ENCODE measurements around the gene SDK1. TPM values are rescaled to one million over a fixed set of nuclear protein-coding genes. Genes with fewer than 3 reads are reported as not detected.

SDK1 gene
- total and polyA plus RNA-seq, 2 experiments from 2014 or later, result 2.1 to 10.0 TPM

GRCh38 chr7:3469641-3470040 is 168.6 kb downstream of the SDK1 start:
- Mint-ChIP-seq H3K27ac (no peak overlapping the region), H3K27me3 (ENCODE audit: insufficient read depth, low read depth, poor library complexity) (no peaks in the 10 kb centered on the region), H3K4me3 (no peak overlapping the region), H3K36me3 (ENCODE audit: low read depth) (no peaks in the 10 kb centered on the region), H3K4me1 (peaks cover 18% of the 10 kb centered on the region; the same call in 2 of the 3 replicates), H3K9me3 (no peaks in the 10 kb centered on the region)
- H4K20me1 ChIP-seq (replicated peaks; ENCODE audit: insufficient read depth), result no peaks in the 10 kb centered on the region
- no peaks in the 10 kb centered on the region for H3F3A ChIP-seq (replicated peaks; ENCODE audit: low read depth)
- no peak overlapping the region for H3K4me3 ChIP-seq
- no peaks in the 10 kb centered on the region for H3K9me2 ChIP-seq (ENCODE audit: insufficient read depth)
- TF ChIP-seq CREB1 (CRISPR knock-in tag; IDR thresholded peaks at IDR 0.05; ENCODE audit: low read depth) (no peak), NANOG (IDR thresholded peaks at IDR 0.05; ENCODE audit: borderline replicate concordance) (no peak), CTCF (conservative IDR thresholded peaks at IDR 0.05; ENCODE audit: low read depth in 2 of 2) (no peak)
- H2AFZ ChIP-seq, result no peak overlapping the region
- no peaks in the 10 kb centered on the region for H3K27me3 ChIP-seq (ENCODE audit: insufficient read depth)
- no peak overlapping the region for H3K4me2 ChIP-seq
- no peaks in the 10 kb centered on the region for H3K36me3 ChIP-seq (ENCODE audit: insufficient read depth)
- no peaks in the 10 kb centered on the region for H3K79me2 ChIP-seq (replicated peaks; ENCODE audit: insufficient read depth)
- DNase-seq (ENCODE audit: low spot score), result no peak
- ATAC-seq, result no peak
- no peaks in the 10 kb centered on the region for H3K4me1 ChIP-seq (ENCODE audit: insufficient read depth)
- H3K27ac ChIP-seq (ENCODE audit: low read depth), result no peak overlapping the region

- Mint-ChIP-seq H3K36me3 (ENCODE audit: low read depth) (no peaks in the 10 kb centered on the region), H3K4me1 (peaks cover 5% of the 10 kb centered on the region), H3K27ac (no peak overlapping the region), H3K4me3 (no peak overlapping the region), H3K9me3 (no peaks in the 10 kb centered on the region), H3K27me3 (ENCODE audit: insufficient read depth, low read depth, poor library complexity) (peaks cover 6% of the 10 kb centered on the region)
- ATAC-seq (no peak), DNase-seq (ENCODE audit: low spot score) (no peak)
- no peaks in the 10 kb centered on the region; the same call in 1 of the 2 replicates for H4K20me1 ChIP-seq (replicated peaks; ENCODE audit: insufficient read depth)
- no peaks in the 10 kb centered on the region for H3K9me2 ChIP-seq (ENCODE audit: insufficient read depth)
- no peak overlapping the region for H3K4me2 ChIP-seq
- H3F3A ChIP-seq (replicated peaks; ENCODE audit: low read depth), result no peaks in the 10 kb centered on the region
- no peak overlapping the region for H3K27ac ChIP-seq (ENCODE audit: low read depth)
- H3K27me3 ChIP-seq (ENCODE audit: insufficient read depth), result no peaks in the 10 kb centered on the region
- H2AFZ ChIP-seq, result no peak overlapping the region
- no peaks in the 10 kb centered on the region for H3K79me2 ChIP-seq (replicated peaks; ENCODE audit: insufficient read depth)
- H3K4me3 ChIP-seq, result no peak overlapping the region
- no peaks in the 10 kb centered on the region for H3K36me3 ChIP-seq (ENCODE audit: insufficient read depth)
- H3K4me1 ChIP-seq (ENCODE audit: insufficient read depth), result no peaks in the 10 kb centered on the region
- TF ChIP-seq EZH2 (IDR thresholded peaks at IDR 0.05; ENCODE audit: low read depth, unreplicated experiment) (no peak), ZNF114 (CRISPR knock-in tag; IDR thresholded peaks at IDR 0.05) (no peak), STAT1 (IDR thresholded peaks at IDR 0.05; ENCODE audit: unreplicated experiment) (no peak), CTCF (conservative IDR thresholded peaks at IDR 0.05; ENCODE audit: low read depth in 2 of 2) (no peak), CREB1 (CRISPR knock-in tag; IDR thresholded peaks at IDR 0.05; ENCODE audit: low read depth) (no peak), REST (IDR thresholded peaks at IDR 0.05; ENCODE audit: unreplicated experiment) (no peak), NANOG (IDR thresholded peaks at IDR 0.05; ENCODE audit: borderline replicate concordance) (no peak), POLR2AphosphoS5 (IDR thresholded peaks at IDR 0.05; ENCODE audit: low read depth) (no peak)
Measured at GRCh38 chr7:3480197-3480596, 179.1 kb downstream of the SDK1 start.

Measured in GM23338 (cell line).